IMR-90 (cell line): ENCODE results near the gene FIBCD1.

ENCODE experiments used
- CEBPB ChIP-seq: IDR thresholded peaks from 2 replicates; pipeline ENCODE4 v1.6.1; 2012; ENCODE audit warnings: low read depth, low read length, improper control_type of control experiment
- CTCF ChIP-seq: conservative IDR thresholded peaks from 2 replicates; pipeline ENCODE4 v1.5.1; 2012; ENCODE audit warnings: mild to moderate bottlenecking, low read depth, low read length, improper control_type of control experiment
- POLR2A ChIP-seq: IDR thresholded peaks from 2 replicates; pipeline ENCODE4 v1.6.1; 2012; ENCODE audit warnings: mild to moderate bottlenecking, low read depth, low read length

- TF ChIP-seq CTCF: no peak
- TF ChIP-seq POLR2A: no peak
- TF ChIP-seq CEBPB: no peak
Measured at GRCh38 chr9:130895481-130896232, 43.4 kb downstream of the FIBCD1 start.
